ENCODE measurements around the gene PITX3.

Gene PITX3

DNA sequence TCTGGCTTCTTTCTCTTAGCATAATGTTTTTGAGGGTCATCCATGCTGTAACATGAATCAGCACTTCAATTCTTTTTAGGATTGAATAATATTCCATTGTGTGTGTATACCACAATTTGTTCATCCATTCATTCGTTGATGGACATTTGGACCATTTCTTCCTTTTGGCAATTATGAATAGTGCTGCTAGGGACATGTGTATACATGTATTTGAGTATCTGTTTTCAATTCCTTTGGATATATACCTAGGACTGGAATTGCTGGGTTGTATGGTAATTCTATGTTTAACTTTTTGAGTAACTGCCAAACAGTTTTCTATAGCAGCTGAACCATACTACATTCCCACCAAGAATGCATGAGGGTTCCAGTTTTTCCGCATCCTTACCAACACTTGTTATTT lies 43.2 kb upstream of the PITX3 start:
- H3K4me3 ChIP-seq (ENCODE audit: low read length) = no peak overlapping the region
- TF ChIP-seq, protein P1, sequence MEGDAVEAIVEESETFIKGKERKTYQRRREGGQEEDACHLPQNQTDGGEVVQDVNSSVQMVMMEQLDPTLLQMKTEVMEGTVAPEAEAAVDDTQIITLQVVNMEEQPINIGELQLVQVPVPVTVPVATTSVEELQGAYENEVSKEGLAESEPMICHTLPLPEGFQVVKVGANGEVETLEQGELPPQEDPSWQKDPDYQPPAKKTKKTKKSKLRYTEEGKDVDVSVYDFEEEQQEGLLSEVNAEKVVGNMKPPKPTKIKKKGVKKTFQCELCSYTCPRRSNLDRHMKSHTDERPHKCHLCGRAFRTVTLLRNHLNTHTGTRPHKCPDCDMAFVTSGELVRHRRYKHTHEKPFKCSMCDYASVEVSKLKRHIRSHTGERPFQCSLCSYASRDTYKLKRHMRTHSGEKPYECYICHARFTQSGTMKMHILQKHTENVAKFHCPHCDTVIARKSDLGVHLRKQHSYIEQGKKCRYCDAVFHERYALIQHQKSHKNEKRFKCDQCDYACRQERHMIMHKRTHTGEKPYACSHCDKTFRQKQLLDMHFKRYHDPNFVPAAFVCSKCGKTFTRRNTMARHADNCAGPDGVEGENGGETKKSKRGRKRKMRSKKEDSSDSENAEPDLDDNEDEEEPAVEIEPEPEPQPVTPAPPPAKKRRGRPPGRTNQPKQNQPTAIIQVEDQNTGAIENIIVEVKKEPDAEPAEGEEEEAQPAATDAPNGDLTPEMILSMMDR (conservative IDR thresholded peaks at IDR 0.05; ENCODE audit: low read depth, low read length) = no peak
- DNase-seq (ENCODE audit: low read depth) = no peak

DNA sequence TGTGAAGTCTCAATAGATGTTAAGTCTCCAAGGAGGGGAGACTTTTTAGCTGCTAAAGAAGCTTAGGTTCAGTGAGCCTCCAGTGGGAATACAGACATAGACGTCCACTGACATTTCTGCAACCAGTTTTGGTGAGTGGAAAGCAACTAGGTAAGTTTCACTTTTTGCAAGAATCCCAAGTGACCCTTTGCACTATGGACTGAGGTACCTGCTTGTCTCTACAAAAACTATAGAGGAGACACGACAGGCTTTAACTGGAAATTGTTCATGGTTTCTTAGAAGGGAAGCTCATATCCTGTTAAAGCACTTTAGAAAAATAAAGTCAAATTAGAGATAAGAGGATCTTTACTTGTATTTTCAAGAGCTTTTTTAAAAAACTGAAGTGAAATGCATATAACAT lies 42.6 kb upstream of the PITX3 start:
- DNase-seq (ENCODE audit: low read depth) = no peak
- TF ChIP-seq, protein P1 (conservative IDR thresholded peaks at IDR 0.05; ENCODE audit: low read depth, low read length) = no peak
- no peak overlapping the region for H3K4me3 ChIP-seq (ENCODE audit: low read length)

DNA sequence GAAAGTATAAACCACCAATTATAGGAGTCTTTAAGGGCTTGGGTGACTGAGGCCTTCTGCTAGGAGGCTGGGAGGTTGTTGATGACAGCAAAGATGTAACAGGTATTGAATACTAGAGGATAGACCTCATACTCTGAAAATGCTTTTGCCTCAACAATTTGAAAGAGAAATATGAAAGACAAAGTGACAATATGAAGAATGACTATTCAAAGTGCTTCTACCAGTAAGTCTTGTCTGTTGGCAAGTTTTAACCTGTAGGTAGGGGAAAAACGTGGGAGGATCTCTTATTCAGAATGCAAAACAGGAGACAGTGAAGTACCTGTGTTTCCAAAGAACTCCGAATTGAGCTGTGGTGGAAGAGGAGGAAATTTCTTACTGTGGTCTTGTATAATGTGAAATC lies 42.2 kb upstream of the PITX3 start:
- H3K4me3 ChIP-seq (ENCODE audit: low read length) = no peak overlapping the region
- TF ChIP-seq, protein P1 (conservative IDR thresholded peaks at IDR 0.05; ENCODE audit: low read depth, low read length) = no peak
- no peak for DNase-seq (ENCODE audit: low read depth)

DNA sequence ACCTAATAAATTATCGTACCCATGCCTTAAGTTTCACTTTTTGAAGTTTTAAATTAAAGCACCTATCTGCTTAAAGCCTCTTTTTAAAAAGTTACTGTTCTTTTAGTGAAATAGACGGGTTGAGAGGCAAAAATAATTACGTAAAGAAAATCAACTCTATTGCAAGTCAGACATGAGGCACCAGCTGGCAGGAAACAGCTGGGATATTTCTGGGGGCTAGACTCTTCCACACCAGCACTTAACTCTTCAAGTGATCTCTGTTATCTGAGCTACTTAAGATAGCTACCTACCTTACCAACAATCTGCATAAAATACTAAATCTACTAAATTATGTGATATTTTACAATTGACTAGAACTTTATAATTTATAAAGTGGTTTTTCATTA lies 39.8 kb upstream of the PITX3 start:
- TF ChIP-seq, protein P1 (conservative IDR thresholded peaks at IDR 0.05; ENCODE audit: low read depth, low read length) = no peak
- DNase-seq (ENCODE audit: low read depth) = no peak
- no peak overlapping the region for H3K4me3 ChIP-seq (ENCODE audit: low read length)

DNA sequence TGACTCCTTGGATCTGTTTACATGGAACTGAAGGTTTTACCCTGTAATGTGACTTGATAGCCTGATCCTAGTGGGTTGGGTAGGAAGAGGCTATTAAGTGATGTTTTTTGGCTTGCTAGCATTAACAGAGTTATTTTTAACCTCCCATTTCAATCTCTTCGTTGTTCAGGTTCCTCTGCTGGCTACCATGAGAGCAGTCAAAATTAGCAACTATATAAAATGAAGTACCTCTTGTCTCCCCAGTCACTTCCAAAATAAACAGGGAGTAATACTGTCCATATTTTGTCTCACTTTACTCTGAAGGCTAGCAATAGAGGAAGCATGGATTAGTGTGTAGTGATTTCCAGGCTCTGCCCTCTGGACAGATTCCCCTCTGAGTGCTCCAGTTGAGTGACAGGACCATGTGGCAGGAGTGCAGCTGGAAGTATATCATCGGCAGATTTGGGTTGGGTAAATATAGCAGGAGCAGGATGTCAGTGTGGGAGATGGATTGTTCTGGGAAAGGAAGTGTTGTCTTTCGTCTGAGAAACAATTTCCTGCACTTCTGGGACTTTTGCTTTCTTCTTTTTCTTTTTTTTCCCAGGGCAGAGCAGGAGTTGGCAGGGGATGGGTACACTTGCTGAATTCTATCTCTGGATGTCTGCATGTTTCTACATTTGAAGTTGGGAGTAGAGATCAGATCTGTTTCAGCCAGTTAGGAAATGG lies 39.2 kb upstream of the PITX3 start:
- TF ChIP-seq, protein P1 (conservative IDR thresholded peaks at IDR 0.05; ENCODE audit: low read depth, low read length) = no peak
- H3K4me3 ChIP-seq (ENCODE audit: low read length) = no peak overlapping the region
- no peak for DNase-seq (ENCODE audit: low read depth)

DNA sequence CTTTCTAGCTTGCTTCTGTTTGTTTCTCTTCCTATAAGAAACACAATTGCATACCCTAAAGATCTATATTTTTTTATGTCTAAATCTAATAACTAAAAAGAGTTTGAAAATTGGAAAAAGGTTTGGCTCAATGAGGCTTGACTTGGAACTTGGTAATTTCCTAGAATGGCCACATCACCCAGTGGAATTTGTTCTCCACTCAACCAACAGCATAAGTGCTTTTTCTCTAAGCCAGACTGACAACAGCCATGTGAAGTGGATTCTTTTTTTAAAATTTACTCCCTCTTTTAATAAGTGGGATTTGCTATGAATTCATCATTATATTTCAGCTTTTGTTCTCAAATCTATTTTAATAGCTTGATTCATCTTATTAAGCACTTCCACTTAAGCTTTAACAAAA lies 37.8 kb upstream of the PITX3 start:
- DNase-seq (ENCODE audit: low read depth) = no peak
- TF ChIP-seq, protein P1 (conservative IDR thresholded peaks at IDR 0.05; ENCODE audit: low read depth, low read length) = no peak
- no peak overlapping the region for H3K4me3 ChIP-seq (ENCODE audit: low read length)

DNA sequence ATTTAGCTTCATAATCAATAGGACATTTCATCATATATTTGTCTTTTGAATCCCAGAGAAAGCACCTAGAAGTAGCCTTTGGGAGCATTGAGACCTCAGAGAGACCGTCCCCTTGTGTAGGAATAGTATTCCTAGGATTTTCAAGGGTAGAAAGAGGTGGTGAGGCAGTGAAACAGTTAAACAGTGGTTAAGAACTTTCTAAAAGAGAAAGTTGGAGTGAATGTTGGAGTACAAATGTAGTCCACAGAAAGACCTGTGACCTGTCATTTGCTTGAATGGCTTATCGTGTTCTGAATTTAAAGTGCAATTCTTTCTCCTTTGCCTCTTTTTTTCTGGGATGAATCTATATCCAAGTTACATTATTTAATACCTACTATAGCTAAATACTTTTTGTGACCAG lies 34.0 kb upstream of the PITX3 start:
- no peak for DNase-seq (ENCODE audit: low read depth)
- TF ChIP-seq, protein P1 (conservative IDR thresholded peaks at IDR 0.05; ENCODE audit: low read depth, low read length) = no peak

More for the DNA sequence above, 34.0 kb upstream of the PITX3 start:
- H3K4me3 ChIP-seq (ENCODE audit: low read length) = no peak overlapping the region

Data from retinal pigment epithelial cell (primary cell).